ENCODE data around the gene CLECL1.

CLECL1 gene

DNA sequence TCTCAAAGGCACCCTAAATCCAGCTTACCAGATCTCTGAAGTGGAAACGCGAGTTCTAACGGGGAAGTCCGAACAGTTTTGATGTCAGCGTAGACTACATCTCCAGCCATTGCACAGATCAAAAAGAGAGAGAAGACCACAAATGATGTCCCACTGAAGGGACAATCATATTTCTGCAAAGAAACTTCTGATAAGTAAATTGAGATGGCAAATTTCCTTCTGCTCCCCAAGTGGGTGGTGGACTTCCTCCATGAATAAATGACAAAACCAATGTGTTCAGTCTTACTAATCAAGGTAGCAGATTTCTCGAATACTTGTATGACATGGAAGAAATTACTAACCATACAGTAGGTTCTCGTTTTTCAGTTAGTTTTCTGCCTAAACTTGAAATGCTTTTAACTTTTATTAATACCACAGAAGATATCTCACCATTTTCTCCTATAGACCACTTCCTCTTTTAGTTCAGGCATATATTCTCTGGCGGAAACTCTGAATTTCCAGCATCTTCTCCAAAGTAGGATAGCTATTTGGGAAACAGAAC, at the start of gene CLECL1:
Gene CLECL1 (minus strand): TSS at position 177 of the 541 bp plus-strand sequence.
- DNase-seq, result no peak

DNA sequence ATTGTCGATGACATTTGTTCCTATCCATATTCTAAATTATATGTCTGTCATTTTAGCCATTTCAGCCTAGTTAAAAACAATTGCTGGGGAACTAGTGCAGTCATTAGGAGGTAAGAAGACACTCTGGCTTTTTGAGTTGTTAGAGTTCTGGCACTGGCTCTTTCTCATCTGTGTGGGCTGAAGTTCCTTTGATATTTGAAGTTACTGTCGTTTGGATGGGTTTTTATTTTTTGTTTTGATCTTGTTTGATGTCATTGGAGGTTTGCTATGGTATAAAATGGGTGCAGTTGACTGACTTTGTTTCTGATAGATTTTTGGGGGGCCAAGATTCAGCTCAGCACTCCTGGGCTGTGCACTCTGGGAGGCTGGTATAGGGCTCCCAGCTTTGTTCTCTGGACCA, 48.5 kb upstream of the CLECL1 start:
- DNase-seq, result no peak

DNA sequence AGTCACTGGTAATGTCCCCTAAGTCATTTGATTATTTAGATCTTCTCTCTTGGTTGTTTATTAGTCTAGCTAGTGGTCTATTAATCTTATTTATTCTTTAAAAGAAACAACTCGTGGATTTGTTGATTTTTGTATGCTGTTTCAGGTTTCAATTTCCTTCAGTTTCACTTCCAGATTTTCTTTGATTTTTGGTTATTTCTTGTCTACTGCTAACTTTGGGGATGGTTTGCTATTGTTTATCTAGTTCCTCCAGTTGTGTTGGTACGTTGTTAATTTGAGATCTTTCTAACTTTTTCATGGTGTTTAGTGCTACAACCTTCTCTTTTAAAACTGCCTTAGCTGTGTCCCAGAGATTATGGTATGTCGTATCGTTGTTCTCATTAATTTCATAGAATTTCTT, 46.3 kb upstream of the CLECL1 start:
- no peak for DNase-seq

DNA sequence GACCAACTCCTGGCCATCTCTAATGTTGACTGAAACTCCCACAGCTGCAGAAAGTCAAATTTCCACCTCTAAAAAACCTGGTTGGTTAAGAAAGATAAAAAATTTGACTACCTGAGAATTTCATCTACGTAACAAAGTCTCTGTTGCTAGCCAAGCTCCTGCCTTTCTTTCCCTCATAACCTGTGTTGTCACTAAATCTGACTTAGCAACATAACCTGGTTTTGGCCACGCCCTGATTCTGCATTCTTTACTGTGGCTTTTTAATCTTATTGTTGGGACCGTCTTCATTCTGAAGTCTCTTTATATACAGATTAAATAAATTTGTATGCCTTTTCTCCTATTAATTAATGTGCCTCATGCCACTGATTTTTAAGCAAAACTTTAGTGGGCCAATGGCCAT, 43.9 kb upstream of the CLECL1 start:
- DNase-seq, result no peak

DNA sequence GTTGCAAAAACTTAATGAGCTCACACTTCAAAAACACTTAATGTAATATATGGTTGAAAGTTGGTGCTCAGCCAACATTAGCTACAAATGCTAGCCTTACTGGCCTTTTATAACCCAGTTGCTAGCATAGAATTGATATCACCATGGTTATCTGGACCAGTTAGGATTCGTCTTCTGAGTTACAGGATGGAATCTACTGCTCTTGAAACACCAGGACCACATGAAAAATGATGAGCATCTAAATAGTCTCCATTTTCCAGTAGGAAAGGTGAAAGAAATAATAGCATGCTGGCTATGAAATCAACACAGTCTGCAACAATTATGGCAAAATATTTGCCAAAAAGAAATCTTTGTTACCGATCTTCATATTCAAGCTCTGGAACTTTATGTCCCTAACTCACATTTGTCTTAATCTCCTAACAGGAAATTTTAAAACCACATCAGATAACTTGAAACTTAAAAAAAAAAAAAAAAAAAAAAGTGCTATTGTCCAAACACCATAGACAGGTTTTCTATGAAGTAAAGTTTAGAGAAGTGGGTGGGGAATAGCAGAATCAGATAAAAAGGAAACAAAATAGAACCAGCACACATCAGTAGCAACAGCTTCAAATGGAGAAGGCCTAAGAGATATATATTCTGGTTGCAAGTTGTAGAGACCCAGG, 40.5 kb upstream of the CLECL1 start:
- DNase-seq, result no peak

DNA sequence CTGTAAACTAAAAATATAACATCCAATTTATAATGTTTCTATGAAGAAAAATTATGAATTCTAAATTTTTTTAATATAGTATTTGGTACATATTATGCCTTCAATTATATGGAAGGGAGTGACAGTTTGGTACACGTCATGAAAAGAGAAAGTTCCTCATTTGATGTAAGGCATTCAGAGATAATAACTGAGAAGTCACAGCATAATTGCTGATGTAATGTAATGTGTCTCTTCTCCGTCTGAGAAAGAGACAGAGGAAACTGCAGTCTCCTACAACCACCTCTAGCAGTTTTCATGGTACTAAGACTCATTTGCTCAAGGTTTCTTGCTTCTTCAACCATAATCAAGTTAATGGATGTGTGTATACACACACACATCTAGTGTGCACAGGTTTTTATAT, 30.1 kb upstream of the CLECL1 start:
- no peak for DNase-seq

DNA sequence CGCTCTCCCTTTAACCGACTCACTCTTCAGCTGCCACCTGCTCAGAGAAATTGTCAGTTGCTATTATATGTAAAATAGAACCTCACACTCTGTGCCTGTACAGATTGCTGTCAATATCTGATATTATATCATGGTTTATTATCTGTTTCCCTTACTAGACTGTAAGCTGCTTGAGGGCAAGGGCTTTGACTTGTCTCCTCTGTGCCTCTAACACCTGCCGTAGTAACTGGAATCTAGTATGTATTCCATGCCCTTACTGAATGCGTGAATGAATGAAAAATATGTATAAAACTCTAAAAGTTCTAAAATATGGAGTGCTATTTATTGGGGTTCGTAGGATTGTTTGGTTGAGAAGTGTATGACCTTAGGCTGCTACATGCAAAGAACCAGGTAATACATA, 29.5 kb upstream of the CLECL1 start:
- no peak for DNase-seq

DNA sequence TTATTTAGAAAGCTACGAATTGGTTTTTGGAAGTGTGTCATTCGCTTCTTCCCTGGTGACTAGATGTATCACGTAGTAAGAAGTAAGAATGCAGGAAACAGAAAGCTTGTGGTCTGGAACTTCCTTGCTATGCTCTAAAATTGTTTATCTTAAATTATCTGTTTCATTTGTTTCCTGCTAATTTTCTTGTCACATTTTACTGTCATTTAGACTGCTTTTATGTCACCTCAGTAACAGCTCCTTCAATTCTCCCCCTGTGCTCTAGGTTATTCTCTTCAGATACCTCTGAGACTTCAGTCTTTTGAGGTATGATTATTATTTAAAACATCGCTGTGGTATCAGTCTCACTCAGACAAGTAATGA, 28.5 kb upstream of the CLECL1 start:
- DNase-seq, result no peak

DNA sequence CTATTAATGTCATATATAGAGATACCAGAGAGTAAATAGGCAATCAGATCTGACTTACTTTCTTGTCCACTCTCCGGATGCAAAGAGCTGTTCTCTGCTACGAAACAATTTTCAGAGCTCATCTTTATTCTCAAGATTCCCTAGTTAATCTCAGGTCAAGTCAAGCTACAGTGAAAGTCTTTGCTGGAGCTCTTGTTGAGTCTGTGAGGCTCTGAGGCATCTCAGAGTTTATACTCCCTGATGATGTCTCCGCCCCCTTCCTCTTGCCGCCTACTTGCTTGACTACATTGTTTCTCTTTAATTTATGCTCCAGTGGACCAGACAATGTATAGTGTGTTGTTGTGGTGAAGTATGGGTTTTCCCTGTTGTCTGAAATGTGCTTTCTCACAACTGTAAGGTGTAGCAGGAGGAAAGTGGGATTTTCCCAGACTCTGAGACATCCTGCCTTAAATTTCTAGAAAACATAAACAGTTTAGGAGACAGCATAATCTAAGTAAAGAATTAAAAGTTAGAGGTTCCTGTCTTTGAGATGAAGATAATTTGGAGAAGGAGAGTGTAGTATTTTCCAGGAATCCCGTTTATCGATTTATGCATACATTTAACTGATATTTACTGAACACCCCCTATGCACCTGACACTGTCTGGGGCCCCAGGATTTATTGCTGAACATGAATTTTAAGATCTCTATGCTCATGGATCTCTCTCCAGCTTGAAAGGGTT, 28.0 kb upstream of the CLECL1 start, which contains the start of gene CD69:
Gene CD69 (minus strand): TSS at position 203 of the 720 bp plus-strand sequence. CDS start 81 bp downstream, at position 122.
- DNase-seq, result no peak

DNA sequence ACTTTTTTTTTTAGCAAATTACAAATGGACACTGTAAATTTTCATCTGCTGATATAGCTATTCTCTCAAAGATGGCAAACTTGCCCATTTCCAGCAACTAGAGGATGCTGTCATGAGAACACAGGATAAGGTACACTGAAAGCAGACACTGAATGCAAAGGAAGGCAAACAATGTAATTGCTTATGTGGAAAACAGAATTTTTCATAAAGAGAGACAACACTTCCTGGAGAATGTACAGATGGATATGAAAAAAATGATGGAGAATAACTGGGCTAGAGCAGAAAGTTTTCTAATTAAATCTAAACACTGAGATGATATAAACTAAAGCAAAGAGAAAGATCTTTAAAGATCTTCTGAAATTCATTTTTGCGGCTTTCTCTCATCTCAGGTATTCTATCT, 27.2 kb upstream of the CLECL1 start:
- DNase-seq, result no peak

DNA sequence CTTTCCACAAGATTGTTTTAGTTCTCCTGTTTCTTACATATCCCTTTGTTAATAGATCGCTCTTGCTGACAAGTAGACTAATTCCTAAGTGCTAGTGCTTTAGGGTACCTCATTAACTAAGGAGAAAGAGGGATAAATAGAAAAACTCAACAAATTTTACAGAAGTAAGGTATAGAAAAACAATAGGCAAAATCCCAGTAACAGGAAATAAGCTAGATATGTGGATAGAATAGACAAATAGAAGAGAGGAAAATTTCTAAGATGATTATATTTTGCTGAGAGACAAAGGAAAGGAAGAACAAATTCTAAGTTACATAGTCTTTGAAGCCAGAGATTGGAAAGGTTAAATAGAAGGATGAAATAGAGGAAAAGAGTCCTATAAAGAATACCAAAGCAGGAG, 26.8 kb upstream of the CLECL1 start:
- no peak for DNase-seq

DNA sequence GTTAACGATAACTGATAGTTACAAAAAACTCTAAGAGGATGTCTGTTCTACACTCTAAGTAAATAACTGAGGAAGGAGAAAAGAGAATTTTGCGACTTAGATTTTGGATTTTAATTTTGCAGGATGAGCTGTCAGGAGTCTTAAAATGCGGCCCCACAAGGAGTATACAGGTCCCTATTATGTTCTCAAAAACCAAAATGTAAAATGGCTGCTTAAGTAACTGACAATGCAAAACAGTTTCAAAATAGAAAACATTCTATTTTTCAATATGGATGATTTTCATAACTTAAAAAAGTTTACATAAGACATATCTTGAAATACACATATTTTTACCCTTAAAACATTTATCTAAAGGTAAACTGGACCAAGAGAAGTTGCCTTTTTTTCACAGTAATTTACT, 25.2 kb upstream of the CLECL1 start:
- DNase-seq, result no peak

DNA sequence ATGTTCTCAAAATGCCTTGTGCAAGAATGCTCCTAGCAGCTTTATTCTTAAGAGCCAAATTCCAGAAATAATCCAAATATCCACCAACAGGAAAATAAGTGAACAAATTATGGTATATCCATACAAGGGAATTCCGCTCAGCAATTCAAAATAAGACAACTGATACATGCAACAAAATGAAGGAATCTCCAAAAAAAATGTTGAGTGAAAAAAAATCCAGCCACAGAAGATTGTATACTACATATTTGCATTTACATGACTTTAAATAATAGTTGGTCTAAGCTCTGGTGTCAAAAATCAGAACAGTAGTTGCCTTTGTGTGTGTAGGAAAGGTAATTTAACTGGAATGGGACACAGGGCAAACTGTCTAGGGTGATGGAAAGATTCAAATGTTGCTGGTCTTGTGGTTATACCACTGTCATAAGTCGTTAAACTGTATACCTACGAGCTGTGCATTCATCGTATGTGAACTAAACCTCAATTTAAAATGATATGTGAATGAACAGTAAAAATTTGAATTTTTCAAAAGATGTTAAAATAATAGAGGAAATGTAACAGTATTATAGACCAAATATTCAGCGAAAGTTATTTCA, 24.6 kb upstream of the CLECL1 start:
- no peak for DNase-seq

DNA sequence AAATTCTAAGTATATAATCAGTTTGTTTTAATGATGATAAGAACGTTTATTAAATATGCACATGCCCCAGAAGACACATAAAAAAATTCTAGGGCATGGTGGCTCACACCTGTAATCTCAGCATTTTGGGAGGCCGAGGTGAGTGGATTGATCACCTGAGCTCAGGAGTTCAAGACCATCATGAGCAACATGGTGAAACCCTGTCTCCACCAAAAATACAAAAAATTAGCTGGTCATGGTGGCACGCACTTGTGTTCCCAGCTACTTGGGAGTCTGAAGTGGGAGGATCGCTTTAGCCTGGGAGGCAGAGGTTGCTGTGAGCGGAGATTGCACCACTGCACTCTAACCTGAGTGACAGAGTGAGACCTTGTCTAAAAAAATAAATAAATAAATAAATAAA, 23.8 kb upstream of the CLECL1 start:
- DNase-seq, result no peak

DNA sequence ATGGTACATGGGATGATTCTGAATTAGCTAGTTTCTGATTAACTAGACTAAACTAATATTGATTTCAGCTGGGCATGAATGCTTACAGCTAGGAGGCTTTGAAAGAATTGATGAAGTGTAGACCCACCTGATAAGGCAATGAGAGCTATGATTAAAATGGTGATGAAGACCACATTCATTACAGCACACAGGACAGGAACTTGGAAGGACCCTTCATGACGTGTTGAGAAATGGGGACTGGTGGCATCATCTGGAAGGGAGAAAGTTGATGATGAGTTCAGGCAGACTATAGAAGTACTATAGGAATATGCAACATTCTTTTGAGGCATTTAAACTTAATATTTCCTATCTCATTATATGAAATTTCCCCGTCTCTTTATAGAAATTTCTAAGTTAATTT, 23.3 kb upstream of the CLECL1 start:
- no peak for DNase-seq

DNA sequence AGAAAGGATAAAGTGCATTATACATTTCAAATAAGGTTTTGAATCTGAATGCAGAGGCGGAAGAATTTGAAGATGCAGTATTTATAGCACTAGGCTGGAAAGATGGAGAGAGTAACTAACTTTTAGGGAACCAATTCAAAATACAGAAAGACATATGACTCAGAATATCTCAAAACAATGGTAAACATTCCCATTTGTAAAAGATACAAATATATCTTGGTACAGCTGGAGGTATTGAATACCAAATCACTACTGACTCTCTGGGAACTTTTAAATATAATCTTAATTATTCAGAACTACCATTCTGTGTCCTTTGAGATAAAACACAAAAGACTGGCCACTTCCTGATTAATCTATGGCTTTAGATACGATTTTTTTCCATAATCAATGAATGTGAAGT, 22.7 kb upstream of the CLECL1 start:
- DNase-seq, result no peak

DNA sequence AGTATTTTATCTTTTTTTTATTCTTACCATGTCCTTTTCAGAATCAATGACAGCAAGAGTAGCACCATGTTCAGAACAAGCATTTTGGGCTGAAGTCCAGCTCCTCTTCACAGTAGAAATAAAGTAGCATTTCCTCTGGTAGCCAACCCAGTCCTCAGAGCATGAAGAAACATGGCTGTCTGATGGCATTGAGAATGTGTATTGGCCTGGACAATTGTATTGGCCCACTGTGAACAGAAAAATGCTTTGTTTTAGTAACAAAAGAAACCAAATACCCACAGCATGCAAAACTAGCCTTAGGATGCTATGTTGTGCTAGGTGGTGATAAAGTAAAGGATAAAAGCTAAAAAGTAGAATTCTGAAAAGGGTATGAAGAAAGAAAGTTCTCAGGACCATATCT, 22.1 kb upstream of the CLECL1 start:
- DNase-seq, result no peak

DNA sequence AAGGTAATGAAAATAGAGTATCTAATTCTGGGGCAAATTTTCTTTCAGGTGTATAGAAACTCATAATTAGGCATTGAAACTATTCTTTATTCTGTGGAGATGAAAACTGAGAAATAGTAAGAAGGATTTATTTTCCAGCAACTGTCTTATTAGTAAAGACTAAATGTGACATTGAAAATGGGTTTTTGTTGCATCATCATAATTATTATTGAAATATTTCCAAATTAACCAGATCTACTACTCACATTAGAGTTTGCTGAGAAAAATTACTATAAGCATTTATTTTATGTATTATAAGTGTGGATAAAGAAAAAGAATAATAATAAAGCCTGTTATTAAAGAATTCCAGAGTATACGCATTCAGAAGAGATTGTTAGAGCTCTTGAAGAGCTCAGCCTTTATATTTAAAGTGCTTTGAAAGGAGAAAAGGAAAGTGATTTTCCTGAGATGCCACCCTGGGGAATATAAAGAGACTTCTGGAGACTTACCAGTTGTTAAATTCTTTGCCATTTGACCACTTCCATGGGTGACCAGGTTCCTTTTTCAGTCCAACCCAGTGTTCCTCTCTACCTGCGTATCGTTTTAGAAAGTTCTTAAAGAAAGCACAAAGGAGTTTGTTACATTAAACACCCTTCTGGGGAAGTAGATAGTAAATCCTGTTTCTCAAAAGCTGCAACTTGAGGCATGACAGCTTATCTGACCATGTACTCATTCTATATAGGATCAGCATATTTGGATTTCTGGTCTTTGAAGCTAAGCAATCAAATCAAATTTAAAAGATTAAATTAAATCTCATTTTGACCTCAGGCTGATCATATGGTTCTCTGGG, 21.4 kb upstream of the CLECL1 start:
- no peak for DNase-seq

DNA sequence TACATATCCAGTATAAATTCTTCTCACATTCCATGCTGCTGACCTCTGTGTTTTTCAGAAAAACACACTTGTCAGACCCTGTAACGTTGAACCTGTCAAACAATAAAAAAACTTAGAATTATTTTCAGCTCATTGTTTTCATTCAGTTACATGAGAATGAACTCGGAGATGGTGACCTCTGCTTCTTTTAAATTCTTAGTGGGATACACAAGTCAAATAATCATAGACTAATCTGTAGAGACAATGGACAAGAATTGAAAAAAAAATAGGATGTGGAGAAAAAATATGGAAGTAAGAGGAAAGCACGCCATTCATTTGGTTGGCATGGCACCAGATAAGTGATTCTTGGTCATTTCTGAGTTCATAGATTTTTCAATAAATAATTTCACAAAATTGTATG, 20.6 kb upstream of the CLECL1 start:
- no peak for DNase-seq

DNA sequence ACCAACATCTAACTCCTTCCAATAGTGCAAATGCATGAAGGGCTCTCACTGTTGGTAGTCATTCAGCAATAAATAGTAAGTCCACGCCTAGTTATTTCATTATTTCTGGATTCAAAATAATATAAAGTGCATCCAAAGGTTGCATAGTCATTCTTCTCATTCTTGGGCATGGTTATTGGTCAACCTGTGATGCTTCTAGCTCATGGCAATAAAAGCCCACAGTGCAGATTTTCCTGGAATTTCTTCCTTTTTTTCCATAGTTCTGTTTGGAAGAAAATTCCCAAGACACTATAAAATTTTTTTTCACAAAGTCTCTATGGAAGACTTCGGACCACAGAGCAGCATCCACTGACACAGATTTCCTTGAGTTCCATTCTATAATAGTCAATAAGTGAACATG, 20.2 kb upstream of the CLECL1 start:
- no peak for DNase-seq

DNA sequence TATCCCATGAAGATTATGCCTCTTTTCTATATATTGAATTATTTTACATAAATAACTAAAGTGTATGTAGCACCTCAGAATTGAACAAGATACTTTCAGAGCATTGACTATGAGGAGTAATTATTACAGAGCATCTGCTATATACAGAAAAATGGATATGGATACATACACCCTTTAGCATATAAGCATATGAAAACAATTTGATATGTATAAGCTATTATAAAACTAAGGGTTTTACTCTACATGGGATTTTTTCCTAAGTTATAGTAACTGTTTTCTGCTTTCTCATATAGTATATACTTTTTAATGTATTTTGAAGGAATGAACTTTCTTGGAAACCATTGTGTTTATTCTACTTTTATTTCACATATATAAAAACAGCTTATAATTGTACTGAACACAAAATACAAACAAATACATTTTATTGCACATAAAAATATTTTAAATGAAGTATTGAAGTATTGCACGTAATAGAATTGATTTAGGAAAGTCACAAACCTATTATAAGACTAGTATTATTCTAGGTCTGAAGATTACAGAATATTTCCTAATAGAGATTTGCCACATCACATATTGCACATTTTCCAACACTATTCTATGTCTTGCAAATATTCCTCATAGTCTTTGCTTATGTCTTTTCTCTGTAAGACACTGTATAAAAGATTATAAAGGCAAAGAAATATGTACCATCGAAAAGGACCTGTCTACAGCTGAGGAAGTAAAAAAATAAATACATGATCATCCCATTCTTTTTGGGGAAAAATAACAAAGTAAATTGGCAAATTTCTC, 19.4 kb upstream of the CLECL1 start:
- no peak for DNase-seq

Measured in NCI-H1436 treated with DMSO at 0.1 percent for 48 hours (cell line).